ENCODE data around the gene ZBTB7B. TPM values are rescaled to one million over a fixed set of nuclear protein-coding genes. Genes with fewer than 3 reads are reported as not detected.

The ZBTB7B gene
- total and polyA plus RNA-seq, 9 of the 15 experiments (the other 6 are each of a cell fraction or from before 2014, with no cell fraction given) = 0.04 to 46.5 (median 15.2) TPM

GRCh38 chr1:154999571-155000410 is 2.8 kb upstream of the ZBTB7B start (continued):
- TF ChIP-seq, protein P1, sequence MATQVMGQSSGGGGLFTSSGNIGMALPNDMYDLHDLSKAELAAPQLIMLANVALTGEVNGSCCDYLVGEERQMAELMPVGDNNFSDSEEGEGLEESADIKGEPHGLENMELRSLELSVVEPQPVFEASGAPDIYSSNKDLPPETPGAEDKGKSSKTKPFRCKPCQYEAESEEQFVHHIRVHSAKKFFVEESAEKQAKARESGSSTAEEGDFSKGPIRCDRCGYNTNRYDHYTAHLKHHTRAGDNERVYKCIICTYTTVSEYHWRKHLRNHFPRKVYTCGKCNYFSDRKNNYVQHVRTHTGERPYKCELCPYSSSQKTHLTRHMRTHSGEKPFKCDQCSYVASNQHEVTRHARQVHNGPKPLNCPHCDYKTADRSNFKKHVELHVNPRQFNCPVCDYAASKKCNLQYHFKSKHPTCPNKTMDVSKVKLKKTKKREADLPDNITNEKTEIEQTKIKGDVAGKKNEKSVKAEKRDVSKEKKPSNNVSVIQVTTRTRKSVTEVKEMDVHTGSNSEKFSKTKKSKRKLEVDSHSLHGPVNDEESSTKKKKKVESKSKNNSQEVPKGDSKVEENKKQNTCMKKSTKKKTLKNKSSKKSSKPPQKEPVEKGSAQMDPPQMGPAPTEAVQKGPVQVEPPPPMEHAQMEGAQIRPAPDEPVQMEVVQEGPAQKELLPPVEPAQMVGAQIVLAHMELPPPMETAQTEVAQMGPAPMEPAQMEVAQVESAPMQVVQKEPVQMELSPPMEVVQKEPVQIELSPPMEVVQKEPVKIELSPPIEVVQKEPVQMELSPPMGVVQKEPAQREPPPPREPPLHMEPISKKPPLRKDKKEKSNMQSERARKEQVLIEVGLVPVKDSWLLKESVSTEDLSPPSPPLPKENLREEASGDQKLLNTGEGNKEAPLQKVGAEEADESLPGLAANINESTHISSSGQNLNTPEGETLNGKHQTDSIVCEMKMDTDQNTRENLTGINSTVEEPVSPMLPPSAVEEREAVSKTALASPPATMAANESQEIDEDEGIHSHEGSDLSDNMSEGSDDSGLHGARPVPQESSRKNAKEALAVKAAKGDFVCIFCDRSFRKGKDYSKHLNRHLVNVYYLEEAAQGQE (IDR thresholded peaks at IDR 0.05; ENCODE audit: borderline replicate concordance) = peak; percentile 56; the same call in 1 of the 2 replicates
- TF ChIP-seq, protein P1 (CRISPR knock-in tag; IDR thresholded peaks at IDR 0.05; ENCODE audit: low read depth) = no peak
- no peak for TF ChIP-seq MBD2 (IDR thresholded peaks at IDR 0.05; ENCODE audit: borderline replicate concordance, low read depth)
- TF ChIP-seq ZBTB1 (CRISPR knock-in tag; IDR thresholded peaks at IDR 0.05; ENCODE audit: borderline replicate concordance, low read depth) = 0 out of 2 replicates have a peak, but pooled peaks have one; percentile 36
- TF ChIP-seq OTX1 (CRISPR knock-in tag; IDR thresholded peaks at IDR 0.05) = 0 out of 2 replicates have a peak, but pooled peaks have one; percentile 21
- no peak for TF ChIP-seq GTF2E2 (tag; IDR thresholded peaks at IDR 0.05)
- TF ChIP-seq ZNF3 (CRISPR knock-in tag; IDR thresholded peaks at IDR 0.05) = no peak
- TF ChIP-seq NONO (IDR thresholded peaks at IDR 0.05; ENCODE audit: low read depth in 2 of 2, low read length in 1 of 2) = no peak; a peak in 1 of 4 replicates
- TF ChIP-seq ZNF232 (CRISPR knock-in tag; IDR thresholded peaks at IDR 0.05) = peak; percentile 80
- no peak for TF ChIP-seq ZC3H8 (IDR thresholded peaks at IDR 0.05)
- TF ChIP-seq ZNF174 (CRISPR knock-in tag; IDR thresholded peaks at IDR 0.05) = no peak

Data from K562 (cell line).